Lower leg skin (tissue), 4 donors: ENCODE results near the gene SPATA31D1. TPM values are rescaled to one million over a fixed set of nuclear protein-coding genes. Genes with fewer than 3 reads are reported as not detected.

ENCODE experiments used
- DNase-seq, 2 donors: peaks; one replicate each; pipeline ENCODE4 v3.0.0-alpha.2; 2019; ENCODE audit warnings: low spot score in 2 of 2
- H3K4me3 ChIP-seq: fragments of 200-600 bp; sonication (generic); 2 replicates; pipeline ENCODE4 v1.5.1; 2017; ENCODE audit warnings: mild to moderate bottlenecking, low read depth; ENCODE audit not compliant: poor library complexity, severe bottlenecking
- POLR2A ChIP-seq, 2 donors: fragments of 450-650 bp; IDR thresholded peaks; one replicate each; pipeline ENCODE4 v1.6.1; 2016 to 2017; ENCODE audit warnings: antibody characterized with exemption in 2 of 2, mild to moderate bottlenecking in 1 of 2, moderate library complexity in 1 of 2
- WGBS, 2 donors: methylation state at CpG; one replicate each; pipeline ENCODE4 v1.1.5; 2018; 5-methylcytosine and 5-hydroxymethylcytosine counted together
- intact Hi-C: fragments of 100-400 bp; cut with DNase I; formaldehyde crosslinking; loops from one replicate; pipeline ENCODE4 v1.15.0; 2023; ENCODE audit warnings: low total_unique reads
- total RNA-seq, 4 donors: library from RNA; depleted of rRNA; stranded (reverse); fragments of >200 nt; gene quantifications; one replicate each; pipeline ENCODE4 v1.1.0, GENCODE V29; 2016
- TF ChIP-seq, protein P1 (sequence below), 3 donors: fragments of 450-650 bp; IDR thresholded peaks; one replicate each; pipeline ENCODE4 v1.5.1; 2016; ENCODE audit warnings: antibody characterized with exemption in 3 of 3, mild to moderate bottlenecking in 3 of 3, moderate library complexity in 2 of 3

SPATA31D1 gene
- total RNA-seq, 4 donors from 2014 or later = not detected

DNA sequence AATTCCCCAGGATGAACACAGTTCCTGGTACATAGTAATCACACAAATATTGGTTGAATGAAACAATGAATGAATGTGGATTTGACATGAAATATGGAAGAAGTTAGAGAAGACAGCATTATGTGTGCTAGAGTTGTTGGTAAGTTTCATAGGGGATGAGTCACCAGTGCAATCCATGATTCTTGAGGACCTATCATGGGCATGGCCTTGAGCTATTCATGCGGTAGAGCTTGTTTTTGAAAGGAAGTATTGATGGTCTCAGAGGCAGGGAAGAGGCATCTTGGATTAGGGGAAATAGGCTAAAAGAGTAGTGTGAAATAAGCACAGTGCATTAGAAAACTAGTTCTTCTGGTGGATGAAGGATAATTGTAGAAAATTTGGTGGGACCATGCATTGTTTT is 22.1 kb downstream of the SPATA31D1 start:
- H3K4me3 ChIP-seq = no peak overlapping the region
- no peak for TF ChIP-seq POLR2A (IDR thresholded peaks at IDR 0.05)
- TF ChIP-seq, protein P1, sequence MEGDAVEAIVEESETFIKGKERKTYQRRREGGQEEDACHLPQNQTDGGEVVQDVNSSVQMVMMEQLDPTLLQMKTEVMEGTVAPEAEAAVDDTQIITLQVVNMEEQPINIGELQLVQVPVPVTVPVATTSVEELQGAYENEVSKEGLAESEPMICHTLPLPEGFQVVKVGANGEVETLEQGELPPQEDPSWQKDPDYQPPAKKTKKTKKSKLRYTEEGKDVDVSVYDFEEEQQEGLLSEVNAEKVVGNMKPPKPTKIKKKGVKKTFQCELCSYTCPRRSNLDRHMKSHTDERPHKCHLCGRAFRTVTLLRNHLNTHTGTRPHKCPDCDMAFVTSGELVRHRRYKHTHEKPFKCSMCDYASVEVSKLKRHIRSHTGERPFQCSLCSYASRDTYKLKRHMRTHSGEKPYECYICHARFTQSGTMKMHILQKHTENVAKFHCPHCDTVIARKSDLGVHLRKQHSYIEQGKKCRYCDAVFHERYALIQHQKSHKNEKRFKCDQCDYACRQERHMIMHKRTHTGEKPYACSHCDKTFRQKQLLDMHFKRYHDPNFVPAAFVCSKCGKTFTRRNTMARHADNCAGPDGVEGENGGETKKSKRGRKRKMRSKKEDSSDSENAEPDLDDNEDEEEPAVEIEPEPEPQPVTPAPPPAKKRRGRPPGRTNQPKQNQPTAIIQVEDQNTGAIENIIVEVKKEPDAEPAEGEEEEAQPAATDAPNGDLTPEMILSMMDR (IDR thresholded peaks at IDR 0.05) = no peak
- 82 to 85% methylated on average over 1 of the region's 1 CpG for WGBS, 2 donors
- no peak for DNase-seq
- intact Hi-C loops = no loop called here

DNA sequence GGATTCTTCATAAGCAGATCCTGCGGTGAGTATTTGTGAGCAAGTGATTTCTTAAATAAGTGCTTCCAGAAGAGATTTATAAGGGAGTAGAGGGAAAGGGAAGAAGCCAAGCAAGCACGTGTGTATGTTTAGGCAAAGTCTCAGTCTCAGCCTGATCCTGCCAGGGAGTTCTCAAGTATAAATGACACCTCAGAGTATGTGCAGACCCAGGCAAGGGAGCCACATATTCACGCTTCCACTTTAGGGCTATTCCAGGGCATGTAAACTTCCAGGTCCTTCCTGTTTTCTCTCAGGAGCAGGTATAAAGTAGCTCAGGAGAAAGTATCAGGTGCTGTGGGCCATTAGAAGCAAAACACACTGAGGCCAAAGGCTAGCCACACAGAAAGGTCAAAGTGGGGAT is 22.6 kb downstream of the SPATA31D1 start:
- WGBS, 2 donors = 85 to 86% methylated on average over 3 of the region's 3 CpGs
- H3K4me3 ChIP-seq = no peak overlapping the region
- no peak for DNase-seq
- intact Hi-C loops = no loop called here
- no peak for TF ChIP-seq POLR2A (IDR thresholded peaks at IDR 0.05)
- TF ChIP-seq, protein P1 (IDR thresholded peaks at IDR 0.05) = no peak

DNA sequence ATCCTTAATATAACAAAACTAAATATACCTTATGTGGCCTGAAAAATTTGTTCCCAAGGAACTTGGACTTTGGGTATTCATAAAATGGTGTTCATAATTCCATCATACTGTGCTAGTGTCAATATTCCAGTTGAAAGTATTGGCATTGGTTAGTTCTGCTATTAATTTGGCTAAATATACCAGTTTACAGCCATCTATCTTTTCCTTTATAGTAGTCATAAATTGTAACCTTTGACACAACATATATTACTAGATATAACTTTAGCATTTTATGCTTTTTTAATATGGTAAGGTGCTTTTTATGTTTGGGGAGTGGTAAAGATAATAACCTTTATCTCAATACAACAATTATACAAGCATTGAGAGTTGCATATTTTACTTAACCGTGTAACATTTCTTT is 23.7 kb downstream of the SPATA31D1 start:
- no peak overlapping the region for H3K4me3 ChIP-seq
- intact Hi-C loops = no loop called here
- WGBS, 2 donors = 91 to 97% methylated on average over 1 of the region's 1 CpG
- DNase-seq = no peak
- TF ChIP-seq, protein P1 (IDR thresholded peaks at IDR 0.05) = no peak
- TF ChIP-seq POLR2A (IDR thresholded peaks at IDR 0.05) = no peak

DNA sequence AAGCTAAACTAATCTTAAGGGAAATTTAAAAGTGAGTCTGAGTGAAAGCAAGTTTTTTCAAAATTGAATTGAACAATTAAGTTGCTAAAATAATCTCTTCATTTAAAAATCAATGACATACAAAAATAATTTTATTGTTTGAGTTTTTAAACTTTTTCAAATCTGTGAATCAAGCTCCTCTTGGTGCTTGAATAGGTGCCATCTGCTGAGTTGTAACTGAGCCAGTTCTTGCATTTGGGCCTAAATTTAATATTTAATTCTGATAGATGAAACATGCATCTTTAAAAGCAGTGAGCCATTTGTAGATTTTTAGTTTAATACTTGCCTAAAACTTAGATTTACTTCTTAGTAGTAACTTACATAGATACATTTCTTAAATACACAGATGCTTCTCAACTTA is 31.8 kb downstream of the SPATA31D1 start:
- intact Hi-C loops = no loop called here
- TF ChIP-seq, protein P1 (IDR thresholded peaks at IDR 0.05) = no peak
- no peak for TF ChIP-seq POLR2A (IDR thresholded peaks at IDR 0.05)
- DNase-seq = no peak
- no peak overlapping the region for H3K4me3 ChIP-seq

DNA sequence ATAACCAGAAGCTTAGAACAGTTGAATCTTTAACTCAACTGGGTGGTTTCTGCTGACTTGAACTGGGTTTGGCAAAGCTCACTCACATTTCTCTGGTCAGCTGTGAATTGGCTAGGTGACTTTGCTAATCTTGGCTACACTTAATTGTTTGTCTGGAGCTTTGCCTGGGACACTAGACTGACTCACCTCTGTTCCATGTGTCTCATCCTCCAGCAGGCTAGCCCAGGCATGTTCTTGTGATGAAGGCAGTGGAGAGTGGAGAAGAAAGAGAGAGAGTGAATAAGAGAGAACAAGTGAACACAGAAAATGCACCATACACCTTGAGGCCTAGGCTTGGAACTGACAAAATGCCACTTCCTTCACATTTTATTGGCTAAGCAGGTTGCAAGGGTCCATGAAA is 32.6 kb downstream of the SPATA31D1 start:
- DNase-seq = peak in 1 of 2 donors; percentile 86
- intact Hi-C loops = no loop called here
- H3K4me3 ChIP-seq = no peak overlapping the region
- TF ChIP-seq, protein P1 (IDR thresholded peaks at IDR 0.05) = no peak
- TF ChIP-seq POLR2A (IDR thresholded peaks at IDR 0.05) = no peak

DNA sequence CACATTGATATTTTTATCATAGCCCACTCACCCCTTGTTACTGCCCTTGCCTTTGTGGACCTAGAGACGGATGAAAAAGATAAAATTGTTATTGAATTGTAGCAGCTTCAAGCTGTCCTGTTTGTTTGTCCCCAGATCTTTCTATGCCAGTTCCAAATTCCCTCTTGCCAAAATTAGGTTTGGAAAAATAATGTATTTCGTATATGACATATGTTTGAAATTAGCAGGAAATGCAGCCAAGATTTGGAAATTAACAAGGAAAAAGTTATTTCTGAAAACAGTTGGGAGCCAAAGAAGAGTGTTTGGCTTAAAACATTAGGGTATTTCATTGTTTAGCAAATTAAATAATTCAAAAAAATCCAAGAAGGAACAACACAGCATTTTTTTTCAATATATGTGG is 33.5 kb downstream of the SPATA31D1 start:
- no peak overlapping the region for H3K4me3 ChIP-seq
- no peak for DNase-seq
- TF ChIP-seq, protein P1 (IDR thresholded peaks at IDR 0.05) = no peak
- TF ChIP-seq POLR2A (IDR thresholded peaks at IDR 0.05) = no peak
- intact Hi-C loops = no loop called here
- 39 to 48% methylated on average over 2 of the region's 2 CpGs for WGBS, 2 donors
